ENCODE results near the gene PALS2.

The PALS2 gene

GRCh38 chr7:24595671-24596418, 22.6 kb downstream of the PALS2 start:
- no peak for DNase-seq

- no peak for DNase-seq
These were observed 23.8 kb downstream of the PALS2 start for GRCh38 chr7:24597014-24597413.

GRCh38 chr7:24601600-24601999, 28.3 kb downstream of the PALS2 start:
- no peak for DNase-seq

GRCh38 chr7:24602860-24603456, 29.7 kb downstream of the PALS2 start:
- no peak for DNase-seq

GRCh38 chr7:24604630-24605029, 31.4 kb downstream of the PALS2 start:
- DNase-seq: no peak

- DNase-seq: no peak
These were observed 35.3 kb downstream of the PALS2 start for GRCh38 chr7:24608504-24608903.

- DNase-seq: no peak
These were observed 35.8 kb downstream of the PALS2 start for GRCh38 chr7:24609059-24609458.

GRCh38 chr7:24609570-24609969, 36.3 kb downstream of the PALS2 start:
- DNase-seq: no peak

GRCh38 chr7:24611130-24611529, 37.9 kb downstream of the PALS2 start:
- DNase-seq: no peak

GRCh38 chr7:24617957-24618616, 44.8 kb downstream of the PALS2 start:
- no peak for DNase-seq

GRCh38 chr7:24619978-24620377, 46.7 kb downstream of the PALS2 start:
- no peak for DNase-seq

- DNase-seq: no peak
These were observed 49.5 kb downstream of the PALS2 start for GRCh38 chr7:24622646-24623182.

All from stimulated activated CD4-positive, alpha-beta T cell treated with anti-CD3 and anti-CD28 coated beads, Interleukin-2, amount 100 ng/mL, for 48 hours (primary cell).